Progenitor cell of endocrine pancreas (in vitro differentiated cells): Measurements from ENCODE around the gene VCP. TPM values are rescaled to one million over a fixed set of nuclear protein-coding genes. Genes with fewer than 3 reads are reported as not detected.
A peak's percentile ranks its signal among the peaks of the same experiment; 100 is the strongest.

Source experiments
- DNase-seq: peaks from one replicate; pipeline ENCODE4 v3.0.0; 2021; ENCODE audit warnings: low spot score; ENCODE audit not compliant: unreplicated experiment
- H3K27ac Mint-ChIP-seq: 2 replicates; pipeline ENCODE4 v1.8.0; 2021; ENCODE audit warnings: mild to moderate bottlenecking, moderate library complexity, mixed read lengths
- H3K27me3 Mint-ChIP-seq: 2 replicates; pipeline ENCODE4 v1.8.0; 2021; ENCODE audit warnings: mixed read lengths
- H3K36me3 Mint-ChIP-seq: 2 replicates; pipeline ENCODE4 v1.8.0; 2022; ENCODE audit warnings: mixed read lengths; ENCODE audit not compliant: insufficient read depth
- H3K4me1 Mint-ChIP-seq: 2 replicates; pipeline ENCODE4 v1.8.0; 2021; ENCODE audit warnings: low read depth, mixed read lengths
- H3K4me3 Mint-ChIP-seq: 2 replicates; pipeline ENCODE4 v1.8.0; 2021; ENCODE audit warnings: low read depth, mild to moderate bottlenecking, moderate library complexity, mixed read lengths
- H3K9me3 Mint-ChIP-seq: 2 replicates; pipeline ENCODE4 v1.8.0; 2021; ENCODE audit warnings: low read depth, mixed read lengths
- CTCF ChIP-seq: fragments of 200-600 bp; sonication (generic); IDR thresholded peaks from one replicate; pipeline ENCODE4 v1.5.0; 2021; ENCODE audit warnings: antibody characterized with exemption, mild to moderate bottlenecking; ENCODE audit not compliant: unreplicated experiment
- total RNA-seq: library from RNA; stranded (reverse); gene quantifications from 2 replicates; pipeline ENCODE4 v1.2.1, GENCODE V29; 2021

VCP gene
- total RNA-seq, 1 donor from 2014 or later = 326 TPM

- Mint-ChIP-seq H3K27me3 (no peaks in the 10 kb centered on the region), H3K36me3 (peaks cover 19% of the 10 kb centered on the region), H3K4me1 (peaks cover 11% of the 10 kb centered on the region), H3K9me3 (no peaks in the 10 kb centered on the region), H3K4me3 (peak overlapping the region; percentile 92), H3K27ac (peak overlapping the region; percentile 96)
- no peak for TF ChIP-seq CTCF
- no peak for DNase-seq
These were observed 30.0 kb upstream of the VCP start for GRCh38 chr9:35102465-35102768.

- Mint-ChIP-seq H3K9me3 (no peaks in the 10 kb centered on the region), H3K4me1 (peaks cover 12% of the 10 kb centered on the region), H3K27me3 (no peaks in the 10 kb centered on the region), H3K36me3 (peaks cover 14% of the 10 kb centered on the region), H3K27ac (no peak overlapping the region), H3K4me3 (no peak overlapping the region)
- DNase-seq = no peak
- no peak for TF ChIP-seq CTCF
These were observed 25.1 kb upstream of the VCP start for GRCh38 chr9:35097573-35097972.

- TF ChIP-seq CTCF = peak; percentile 72
- Mint-ChIP-seq H3K27ac (peak within 1 kb of the TSS; percentile 98), H3K9me3 (no peaks in the 10 kb centered on the region), H3K4me3 (peak within 1 kb of the TSS; percentile 90), H3K36me3 (peaks cover 13% of the 10 kb centered on the region), H3K27me3 (no peaks in the 10 kb centered on the region), H3K4me1 (peaks cover 9% of the 10 kb centered on the region)
- DNase-seq = peak; percentile 92
These were observed 23.8 kb upstream of the VCP start, which contains the start of gene PIGO for GRCh38 chr9:35096035-35096849. TSS of gene PIGO (minus strand) at chr9:35096591. CDS start at chr9:35095565, 1,026 bp downstream.

- TF ChIP-seq CTCF = no peak
- Mint-ChIP-seq H3K27ac (no peak overlapping the region), H3K9me3 (no peaks in the 10 kb centered on the region), H3K4me3 (no peak overlapping the region), H3K36me3 (peaks cover 15% of the 10 kb centered on the region), H3K4me1 (peaks cover 7% of the 10 kb centered on the region), H3K27me3 (no peaks in the 10 kb centered on the region)
- DNase-seq = no peak
These were observed 19.1 kb upstream of the VCP start for GRCh38 chr9:35091536-35091935.

GRCh38 chr9:35089434-35089833, 17.0 kb upstream of the VCP start:
- H3K9me3 Mint-ChIP-seq = no peaks in the 10 kb centered on the region
- no peak overlapping the region for H3K27ac Mint-ChIP-seq
- H3K4me1 Mint-ChIP-seq = no peaks in the 10 kb centered on the region
- peaks cover 16% of the 10 kb centered on the region for H3K36me3 Mint-ChIP-seq
- H3K4me3 Mint-ChIP-seq = no peak overlapping the region
- no peaks in the 10 kb centered on the region for H3K27me3 Mint-ChIP-seq
- TF ChIP-seq CTCF = no peak
- DNase-seq = no peak
